ENCODE measurements around the gene LEMD3. TPM values are rescaled to one million over a fixed set of nuclear protein-coding genes. Genes with fewer than 3 reads are reported as not detected.

The LEMD3 gene
- total and polyA plus RNA-seq, 2 of the 8 experiments (the other 6 are each of a cell fraction or from before 2014, with no cell fraction given), result 5.8 to 33.2 TPM

- Histone ChIP-seq H3K27ac (ENCODE audit: low read depth, low read length) (no peak overlapping the region), H3K79me2 (ENCODE audit: control insufficient read depth in 1 of 2, insufficient read depth in 2 of 2, low read length in 2 of 2) (peaks cover 4 to 99% of the 10 kb centered on the region in 2 experiments; a peak in 2 of 4 replicates), H3K23ac (ENCODE audit: insufficient read length) (no peak overlapping the region), H3K9ac (replicated peaks in 1 of 4; ENCODE audit: extremely low read depth in 1 of 4, low read depth in 3 of 4, low read length in 3 of 4) (no peak overlapping the region), H4K91ac (replicated peaks; ENCODE audit: insufficient read length, low read length) (no peak overlapping the region), H3K56ac (replicated peaks; ENCODE audit: insufficient read length, low read depth, low read length) (no peak overlapping the region), H3K23me2 (ENCODE audit: low read depth, low read length) (no peaks in the 10 kb centered on the region), H4K8ac (ENCODE audit: extremely low read depth, insufficient read depth, low read length) (no peak overlapping the region), H3K4me1 (replicated peaks in 1 of 4; ENCODE audit: control insufficient read depth in 3 of 4, insufficient read depth in 4 of 4, low read length in 3 of 4) (peaks cover 0 to 3% (median 0%) of the 10 kb centered on the region in 4 experiments; a peak in 2 of 7 replicates), H3K4me2 (ENCODE audit: insufficient read depth in 1 of 2, low read depth in 2 of 2, low read length in 2 of 2) (no peak overlapping the region), H3K27me3 (replicated peaks in 1 of 4; ENCODE audit: control insufficient read depth in 3 of 4, extremely low read depth in 1 of 4, insufficient read depth in 3 of 4, low read length in 3 of 4) (no peaks in the 10 kb centered on the region), H3K9me3 (ENCODE audit: insufficient read depth in 2 of 2, low read depth in 1 of 2, low read length in 1 of 2) (peaks cover 0 to 3% of the 10 kb centered on the region in 2 experiments; a peak in 1 of 4 replicates), H4K5ac (ENCODE audit: insufficient read length, low read depth, low read length) (no peak overlapping the region), H3K4ac (replicated peaks; ENCODE audit: insufficient read length, low read depth, low read length) (no peak overlapping the region), H3K18ac (ENCODE audit: extremely low read depth, low read length) (no peak overlapping the region), H3K14ac (ENCODE audit: insufficient read length) (no peak overlapping the region), H3K4me3 (ENCODE audit: extremely low read depth in 1 of 4, insufficient read depth in 2 of 4, low read depth in 3 of 4, low read length in 4 of 4) (no peak overlapping the region), H2BK15ac (ENCODE audit: low read length) (no peak overlapping the region), H3K36me3 (ENCODE audit: control insufficient read depth in 2 of 4, insufficient read depth in 4 of 4, low read length in 3 of 4) (no peaks in the 10 kb centered on the region; a peak in 1 of 8 replicates), H4K20me1 (replicated peaks in 1 of 2; ENCODE audit: control insufficient read depth in 1 of 2, insufficient read depth in 2 of 2, low read length in 2 of 2) (peaks cover 0 to 2% of the 10 kb centered on the region in 2 experiments), H2BK20ac (ENCODE audit: low read length) (no peak overlapping the region), H2AFZ (ENCODE audit: low read length) (no peak overlapping the region), H2BK5ac (ENCODE audit: low read depth, low read length) (no peak overlapping the region), H2AK5ac (ENCODE audit: low read depth, low read length) (no peak overlapping the region), H3K79me1 (ENCODE audit: low read depth, low read length) (peaks cover 3% of the 10 kb centered on the region; the same call in 1 of the 2 replicates), H2BK12ac (ENCODE audit: low read depth, low read length) (no peak overlapping the region), H2BK120ac (replicated peaks; ENCODE audit: low read depth, low read length) (no peak overlapping the region)
- ChIA-PET POLR2A (ENCODE audit: partially characterized antibody) (no interaction called here), CTCF (ENCODE audit: partially characterized antibody) (no interaction called here)
- TF ChIP-seq POU5F1 (IDR thresholded peaks at IDR 0.05; ENCODE audit: low read depth, low read length) (no peak), SIN3A (conservative IDR thresholded peaks at IDR 0.05 in 1 of 2, IDR thresholded peaks at IDR 0.05 in 1 of 2; ENCODE audit: low read depth in 1 of 2, low read length in 2 of 2) (no peak), JUND (IDR thresholded peaks at IDR 0.05; ENCODE audit: low read length) (no peak), CBX8 (IDR thresholded peaks at IDR 0.05; ENCODE audit: borderline replicate concordance, low read depth, low read length) (no peak), TCF12 (IDR thresholded peaks at IDR 0.05; ENCODE audit: low read depth, low read length) (no peak), E2F6 (IDR thresholded peaks at IDR 0.05) (no peak), BRCA1 (IDR thresholded peaks at IDR 0.05; ENCODE audit: low read depth, low read length) (no peak)
- FAIRE-seq (no peak), DNase-seq (ENCODE audit: low read depth in 1 of 2, low spot score in 2 of 2) (no peak)
- 92% methylated on average over 2 of the region's 2 CpGs; no CpG with 5 or more reads in 1 of the 2 experiments for WGBS, 2 experiments (ENCODE audit: extremely low coverage in 1 of 2, insufficient coverage in 1 of 2, insufficient read length in 1 of 2, insufficient replicate concordance in 2 of 2, low coverage in 1 of 2, low lambda C conversion rate in 2 of 2, missing lambda C conversion rate in 1 of 2)
Measured at GRCh38 chr12:65199604-65200003, 30.2 kb downstream of the LEMD3 start.

Data from H1 (cell line).